ENCODE measurements around the gene SMARCA1.

- TF ChIP-seq, protein P1, sequence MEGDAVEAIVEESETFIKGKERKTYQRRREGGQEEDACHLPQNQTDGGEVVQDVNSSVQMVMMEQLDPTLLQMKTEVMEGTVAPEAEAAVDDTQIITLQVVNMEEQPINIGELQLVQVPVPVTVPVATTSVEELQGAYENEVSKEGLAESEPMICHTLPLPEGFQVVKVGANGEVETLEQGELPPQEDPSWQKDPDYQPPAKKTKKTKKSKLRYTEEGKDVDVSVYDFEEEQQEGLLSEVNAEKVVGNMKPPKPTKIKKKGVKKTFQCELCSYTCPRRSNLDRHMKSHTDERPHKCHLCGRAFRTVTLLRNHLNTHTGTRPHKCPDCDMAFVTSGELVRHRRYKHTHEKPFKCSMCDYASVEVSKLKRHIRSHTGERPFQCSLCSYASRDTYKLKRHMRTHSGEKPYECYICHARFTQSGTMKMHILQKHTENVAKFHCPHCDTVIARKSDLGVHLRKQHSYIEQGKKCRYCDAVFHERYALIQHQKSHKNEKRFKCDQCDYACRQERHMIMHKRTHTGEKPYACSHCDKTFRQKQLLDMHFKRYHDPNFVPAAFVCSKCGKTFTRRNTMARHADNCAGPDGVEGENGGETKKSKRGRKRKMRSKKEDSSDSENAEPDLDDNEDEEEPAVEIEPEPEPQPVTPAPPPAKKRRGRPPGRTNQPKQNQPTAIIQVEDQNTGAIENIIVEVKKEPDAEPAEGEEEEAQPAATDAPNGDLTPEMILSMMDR (IDR thresholded peaks at IDR 0.05) = no peak
- TF ChIP-seq POLR2AphosphoS5 (IDR thresholded peaks at IDR 0.05) = no peak
Measured at GRCh38 chrX:129553619-129554288, 30.5 kb upstream of the SMARCA1 start.

Measured in stomach (tissue), 4 donors.